Breast epithelium (tissue), 4 donors: ENCODE data around the gene ATP6V1G3. TPM values are rescaled to one million over a fixed set of nuclear protein-coding genes. Genes with fewer than 3 reads are reported as not detected.
"Not testable (repeated sequence)": the region's sequence is repeated elsewhere in the genome, so short reads cannot be mapped to it uniquely, and the experiment has no call there.

Experiments
- DNase-seq, 2 donors: peaks; one replicate each; pipeline ENCODE4 v3.0.0-alpha.2; 2019; ENCODE audit warnings: low spot score in 2 of 2
- H3K27ac ChIP-seq, 2 donors: fragments of 200-600 bp; sonication (generic) in 1 of 2; one replicate each; pipeline ENCODE4 v1.5.1; 2016 to 2019; ENCODE audit warnings: mild to moderate bottlenecking in 1 of 2
- H3K27me3 ChIP-seq, 2 donors: fragments of 200-600 bp; sonication (generic) in 1 of 2; one replicate each; pipeline versions ENCODE4 v1.5.1 to v1.6.0; 2017 to 2019; ENCODE audit warnings: control low read depth in 1 of 2, mild to moderate bottlenecking in 1 of 2
- H3K36me3 ChIP-seq: fragments of 200-600 bp; one replicate; pipeline ENCODE4 v1.5.1; 2019
- H3K4me1 ChIP-seq, 2 donors: fragments of 200-600 bp; sonication (generic); one replicate each; pipeline ENCODE4 v1.5.1; 2016 to 2019; ENCODE audit warnings: control low read depth in 1 of 2
- H3K4me3 ChIP-seq, 3 donors: fragments of 200-600 bp; sonication (generic); 1 replicate in 2 of 3; 2 replicates in 1 of 3; pipeline ENCODE4 v1.5.1; 2016 to 2019; ENCODE audit warnings: mild to moderate bottlenecking in 3 of 3, moderate library complexity in 2 of 3
- H3K9me3 ChIP-seq, 2 donors: fragments of 200-600 bp; sonication (generic) in 1 of 2; one replicate each; pipeline ENCODE4 v1.5.1; 2016 to 2019; ENCODE audit warnings: control low read depth in 1 of 2
- POLR2A ChIP-seq: fragments of 450-650 bp; IDR thresholded peaks from one replicate; pipeline ENCODE4 v1.6.1; 2016; ENCODE audit warnings: antibody characterized with exemption, mild to moderate bottlenecking, moderate library complexity
- POLR2AphosphoS5 ChIP-seq, 3 donors: sonication (generic); formaldehyde crosslinking; IDR thresholded peaks; one replicate each; pipeline ENCODE4 v1.6.1; 2017; ENCODE audit warnings: antibody characterized with exemption in 3 of 3
- intact Hi-C: fragments of 100-400 bp; cut with DNase I; formaldehyde crosslinking; loops from one replicate; pipeline ENCODE4 v1.15.1; 2023; ENCODE audit warnings: low total_unique reads
- total RNA-seq, 3 donors: library from RNA; depleted of rRNA; stranded (reverse); fragments of >200 nt; gene quantifications; one replicate each; pipeline ENCODE4 v1.1.0, GENCODE V29; 2016
- TF ChIP-seq, protein P1 (sequence below), 3 donors: fragments of 450-650 bp; IDR thresholded peaks; one replicate each; pipeline ENCODE4 v1.5.1; 2016 to 2017; ENCODE audit warnings: antibody characterized with exemption in 3 of 3, mild to moderate bottlenecking in 3 of 3, moderate library complexity in 3 of 3

The ATP6V1G3 gene
- total RNA-seq, 3 donors from 2014 or later, result not detected

GRCh38 chr1:198480876-198481275 lies 59.6 kb downstream of the ATP6V1G3 start:
- Histone ChIP-seq H3K4me3 (no peak overlapping the region), H3K36me3 (no peaks in the 10 kb centered on the region), H3K27ac (no peak overlapping the region), H3K27me3 (no peaks in the 10 kb centered on the region), H3K4me1 (no peaks in the 10 kb centered on the region), H3K9me3 (no peaks in the 10 kb centered on the region)
- TF ChIP-seq POLR2AphosphoS5 (IDR thresholded peaks at IDR 0.05) (no peak), POLR2A (no peak)
- TF ChIP-seq, protein P1, sequence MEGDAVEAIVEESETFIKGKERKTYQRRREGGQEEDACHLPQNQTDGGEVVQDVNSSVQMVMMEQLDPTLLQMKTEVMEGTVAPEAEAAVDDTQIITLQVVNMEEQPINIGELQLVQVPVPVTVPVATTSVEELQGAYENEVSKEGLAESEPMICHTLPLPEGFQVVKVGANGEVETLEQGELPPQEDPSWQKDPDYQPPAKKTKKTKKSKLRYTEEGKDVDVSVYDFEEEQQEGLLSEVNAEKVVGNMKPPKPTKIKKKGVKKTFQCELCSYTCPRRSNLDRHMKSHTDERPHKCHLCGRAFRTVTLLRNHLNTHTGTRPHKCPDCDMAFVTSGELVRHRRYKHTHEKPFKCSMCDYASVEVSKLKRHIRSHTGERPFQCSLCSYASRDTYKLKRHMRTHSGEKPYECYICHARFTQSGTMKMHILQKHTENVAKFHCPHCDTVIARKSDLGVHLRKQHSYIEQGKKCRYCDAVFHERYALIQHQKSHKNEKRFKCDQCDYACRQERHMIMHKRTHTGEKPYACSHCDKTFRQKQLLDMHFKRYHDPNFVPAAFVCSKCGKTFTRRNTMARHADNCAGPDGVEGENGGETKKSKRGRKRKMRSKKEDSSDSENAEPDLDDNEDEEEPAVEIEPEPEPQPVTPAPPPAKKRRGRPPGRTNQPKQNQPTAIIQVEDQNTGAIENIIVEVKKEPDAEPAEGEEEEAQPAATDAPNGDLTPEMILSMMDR (IDR thresholded peaks at IDR 0.05), result no peak
- intact Hi-C loops, result no loop called here
- no peak for DNase-seq

GRCh38 chr1:198477354-198477753 lies 63.1 kb downstream of the ATP6V1G3 start:
- H3K4me1 ChIP-seq, H3K4me3 ChIP-seq, H3K27ac ChIP-seq, H3K9me3 ChIP-seq, H3K27me3 ChIP-seq, DNase-seq, H3K36me3 ChIP-seq, intact Hi-C loops: not testable (repeated sequence)

Other genes starting within 250 kb of the ATP6V1G3 start
- gene PTPRC, start 98.4 kb upstream of the ATP6V1G3 start, total RNA-seq, result 10 to 100 TPM; 22.0 to 36.0 (median 35.7) TPM